GM12873 (cell line): Measurements from ENCODE around the gene MVB12B.

Experiments
- CTCF ChIP-seq: IDR thresholded peaks from 2 replicates; pipeline ENCODE4 v1.5.1; 2012; ENCODE audit warnings: low read depth, mild to moderate bottlenecking, moderate library complexity, low read length, control low read depth; ENCODE audit not compliant: insufficient read depth; ENCODE audit errors: missing control alignments

The MVB12B gene

GRCh38 chr9:126454795-126455194, 128.2 kb downstream of the MVB12B start:
- no peak for TF ChIP-seq CTCF

- no peak for TF ChIP-seq CTCF
Observed at GRCh38 chr9:126456441-126457174, 130.0 kb downstream of the MVB12B start.

GRCh38 chr9:126457175-126457547, 130.5 kb downstream of the MVB12B start:
- no peak for TF ChIP-seq CTCF

GRCh38 chr9:126457890-126458289, 131.3 kb downstream of the MVB12B start:
- no peak for TF ChIP-seq CTCF

- no peak for TF ChIP-seq CTCF
Observed at GRCh38 chr9:126459126-126459525, 132.5 kb downstream of the MVB12B start.

- no peak for TF ChIP-seq CTCF
Observed at GRCh38 chr9:126459546-126459945, 132.9 kb downstream of the MVB12B start.

- no peak for TF ChIP-seq CTCF
Observed at GRCh38 chr9:126459965-126460843, 133.6 kb downstream of the MVB12B start.
